OCI-M1 (cell line): ENCODE data around the gene HSPA8.

ENCODE experiments used
- DNase-seq: peaks from one replicate; lab custom pipeline; 2025; lab: John Stamatoyannopoulos, UW

Gene HSPA8

GRCh38 chr11:123072332-123072761, 10.4 kb upstream of the HSPA8 start:
- DNase-seq, result no peak

GRCh38 chr11:123069908-123070821, 8.2 kb upstream of the HSPA8 start:
- DNase-seq, result peak; percentile 73

DNA sequence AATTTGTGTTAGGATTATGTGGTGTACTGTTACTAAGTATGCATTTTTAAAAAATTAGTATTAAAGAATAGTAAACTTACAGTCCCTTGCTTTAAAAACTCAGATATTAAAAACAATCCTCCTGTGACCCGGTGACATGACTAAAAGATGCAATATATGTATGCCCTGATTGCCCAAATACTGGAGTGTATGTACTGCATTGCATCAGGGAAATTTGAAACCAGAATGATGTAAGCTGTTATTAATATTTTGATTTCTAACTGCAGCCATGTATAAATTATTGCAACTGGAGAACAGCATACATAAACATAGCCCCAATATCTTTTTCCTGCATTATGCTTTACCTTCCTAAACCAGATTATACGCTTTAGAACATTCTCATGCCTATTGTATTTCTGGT, 3.7 kb upstream of the HSPA8 start:
- peak; percentile 42 for DNase-seq

- DNase-seq, result peak; percentile 75
These were observed 2.1 kb upstream of the HSPA8 start for GRCh38 chr11:123063826-123064657.

DNA sequence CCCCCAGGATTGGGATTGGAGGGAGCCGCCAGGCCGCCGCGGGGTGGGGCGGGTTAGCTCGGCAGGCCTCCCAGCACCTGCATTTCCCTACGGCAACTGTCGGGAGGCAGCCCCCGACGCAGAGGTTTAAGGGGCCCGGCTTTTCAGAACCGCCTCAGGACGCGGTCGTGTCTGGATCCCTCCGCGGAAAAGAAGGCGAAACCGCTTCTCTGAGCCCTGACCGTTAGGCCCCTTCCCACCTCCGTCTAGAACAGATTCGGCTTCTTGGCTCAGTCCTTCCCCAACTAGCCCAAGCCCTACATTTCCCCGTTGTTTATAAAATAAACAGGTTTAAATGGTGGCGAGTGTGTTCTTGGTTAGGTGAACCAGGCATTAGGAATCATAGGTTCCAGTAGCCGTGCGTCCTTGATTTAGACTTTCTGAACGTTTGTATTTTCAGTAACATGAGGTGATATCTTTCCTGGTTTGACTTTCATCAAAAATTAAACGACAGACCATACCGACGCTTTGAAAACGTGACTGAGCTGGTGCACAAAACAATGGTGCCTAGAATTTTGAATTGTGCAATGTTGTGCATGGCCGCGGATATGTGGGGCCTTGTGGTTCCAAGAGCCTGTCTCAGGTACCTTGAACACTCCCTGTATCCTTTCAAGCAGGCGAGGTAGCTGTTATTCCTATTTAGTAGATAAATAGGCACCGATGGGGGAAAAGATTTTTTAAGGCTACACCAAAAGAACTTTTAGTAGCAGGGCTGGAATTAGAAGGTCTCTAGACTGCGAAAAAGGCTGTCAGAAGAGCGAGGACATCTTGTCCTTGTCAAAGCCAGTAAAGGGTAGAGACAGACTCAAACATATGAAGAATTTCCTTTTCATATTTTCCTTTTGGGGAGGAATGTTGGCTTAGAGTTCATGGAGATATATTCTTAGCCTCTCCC, 1.2 kb upstream of the HSPA8 start:
- peak; percentile 87 for DNase-seq

DNA sequence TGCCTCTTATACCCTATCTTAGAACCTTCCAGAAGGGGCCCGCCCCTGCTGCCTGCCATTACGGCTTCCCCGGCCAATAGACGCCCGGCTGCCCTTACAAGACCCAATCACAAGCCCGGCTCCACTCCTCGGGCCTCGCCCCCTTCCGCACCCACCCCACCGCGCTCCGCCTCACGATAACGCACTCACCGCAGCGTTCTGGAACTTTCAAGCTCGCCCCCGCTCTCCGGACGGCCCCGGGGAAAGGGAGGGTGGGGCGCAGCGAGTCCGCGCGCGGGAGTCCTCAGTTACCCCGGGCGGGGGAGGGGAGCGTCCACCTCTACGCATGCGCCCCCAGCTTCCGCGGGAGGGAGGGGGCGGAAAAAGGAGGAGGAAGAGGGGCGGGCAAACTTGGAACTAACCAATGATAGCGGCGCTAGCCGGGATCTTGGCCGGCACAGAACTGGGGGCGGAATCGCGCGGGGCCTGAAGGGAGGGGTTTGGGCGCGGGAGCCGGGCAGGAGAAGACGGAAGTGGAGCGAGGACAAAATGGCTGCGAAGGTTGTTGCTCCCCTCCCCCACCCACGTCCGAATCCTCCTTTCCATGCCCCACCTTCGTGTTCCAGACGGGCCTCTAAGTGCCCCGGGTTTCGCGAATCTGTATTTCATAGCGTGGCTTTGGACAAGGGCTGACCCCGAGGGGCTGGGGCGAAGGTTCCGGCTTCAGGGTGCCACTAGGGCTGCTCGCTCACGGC, 389 bp upstream of the HSPA8 start:
- DNase-seq, result peak; percentile 100

- DNase-seq, result peak; percentile 45
These were observed 1.5 kb downstream of the HSPA8 start for GRCh38 chr11:123060277-123061000.

- peak; percentile 32 for DNase-seq
These were observed 2.7 kb downstream of the HSPA8 start for GRCh38 chr11:123059041-123059920.

DNA sequence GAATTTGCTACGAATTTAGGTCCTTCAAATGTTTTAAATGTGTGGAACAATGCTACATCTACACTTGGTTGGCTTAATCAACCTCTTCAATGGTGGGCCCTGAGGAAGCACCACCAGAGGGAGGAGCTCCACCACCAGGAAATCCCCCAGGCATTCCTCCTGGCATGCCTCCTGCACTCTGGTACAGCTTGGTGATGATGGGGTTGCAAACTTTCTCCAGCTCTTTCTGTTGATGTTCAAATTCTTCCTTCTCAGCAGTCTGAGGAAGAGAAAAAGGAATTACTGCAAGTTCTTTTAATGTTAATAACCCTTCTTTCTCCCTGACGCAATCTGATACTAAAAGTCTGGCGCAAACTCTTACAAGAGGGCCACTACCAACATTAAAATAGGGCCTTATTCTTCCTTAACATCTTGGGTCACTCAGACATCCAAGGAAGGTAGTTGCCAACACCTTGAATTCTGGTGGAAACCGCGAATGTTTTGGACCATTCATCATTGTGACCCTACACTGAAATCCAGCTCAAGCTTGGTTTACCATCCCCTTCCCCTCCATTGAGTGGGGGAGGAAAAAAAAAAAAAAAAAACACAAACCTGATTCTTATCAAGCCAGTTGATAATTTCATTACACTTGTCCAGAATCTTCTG, 4.2 kb downstream of the HSPA8 start:
- no peak for DNase-seq

GRCh38 chr11:123056835-123057491, 5.0 kb downstream of the HSPA8 start:
- peak; percentile 43 for DNase-seq

GRCh38 chr11:123055191-123055901, 6.6 kb downstream of the HSPA8 start:
- DNase-seq, result no peak

DNA sequence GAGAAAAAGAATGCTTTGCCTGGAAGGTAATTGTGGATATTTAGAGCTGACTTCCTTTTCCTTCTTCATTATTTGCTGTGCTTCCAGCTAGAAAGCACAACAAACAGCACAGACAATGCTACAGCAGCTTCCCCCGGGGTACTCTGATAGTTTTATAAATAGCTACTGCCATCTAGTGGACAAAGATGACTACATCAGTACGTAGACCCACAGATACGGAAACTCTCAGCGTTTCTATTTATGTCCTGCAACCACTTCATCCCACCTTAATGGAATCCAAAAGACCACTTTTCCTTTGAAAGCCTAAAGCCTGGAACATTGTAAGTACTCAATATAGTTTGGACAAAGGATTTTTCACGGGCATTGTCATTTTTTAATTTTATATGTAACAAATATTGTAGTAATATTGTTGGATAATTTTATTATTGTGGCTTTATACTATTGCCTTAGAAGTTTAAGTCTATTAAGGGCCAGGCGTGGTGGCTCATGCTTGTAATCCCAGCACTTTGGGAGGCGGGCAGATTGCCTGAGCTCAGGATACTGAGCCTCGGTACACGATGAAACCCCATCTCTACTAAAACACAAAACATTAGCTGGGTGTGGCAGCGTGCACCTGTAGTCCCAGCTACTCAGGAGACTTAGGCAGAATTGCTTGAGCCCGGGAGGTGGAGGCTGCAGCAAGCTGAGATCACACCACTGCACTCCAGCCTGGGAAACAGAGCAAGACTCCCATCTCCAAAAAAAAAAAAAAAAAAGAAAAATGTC, 7.5 kb downstream of the HSPA8 start:
- peak; percentile 90 for DNase-seq

- DNase-seq, result no peak
These were observed 8.8 kb downstream of the HSPA8 start for GRCh38 chr11:123052901-123053721.

DNA sequence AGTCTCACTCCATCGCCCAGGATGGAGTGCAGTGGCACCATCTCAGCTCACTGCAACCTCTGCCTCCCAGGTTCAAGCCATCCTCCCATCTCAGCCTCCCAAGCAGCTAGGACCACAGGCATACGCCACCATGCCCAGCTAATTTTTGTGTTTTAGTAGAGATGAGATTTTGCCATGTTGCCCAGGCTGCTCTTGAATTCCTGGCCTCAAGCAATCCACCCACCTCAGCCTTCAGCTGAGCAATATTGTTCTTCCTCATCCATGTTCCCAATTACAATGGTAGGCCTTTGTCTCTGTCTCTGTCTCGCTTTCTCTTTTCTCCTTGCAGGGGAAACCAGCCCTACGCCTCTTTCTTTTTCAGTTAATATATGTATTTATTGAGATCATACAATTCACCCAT, 10.3 kb downstream of the HSPA8 start:
- DNase-seq, result no peak

GRCh38 chr11:123051146-123051545, 10.8 kb downstream of the HSPA8 start:
- DNase-seq, result no peak

- DNase-seq, result no peak
These were observed 14.0 kb downstream of the HSPA8 start for GRCh38 chr11:123047947-123048293.
